SH-SY5Y (cell line): Measurements from ENCODE around the gene RNF44.

Experiments used
- GATA2 ChIP-seq: IDR thresholded peaks from 2 replicates; pipeline ENCODE4 v1.6.1; 2011; ENCODE audit warnings: mild to moderate bottlenecking, low read depth, low read length
- GATA3 ChIP-seq: IDR thresholded peaks from 2 replicates; pipeline ENCODE4 v1.6.1; 2011; ENCODE audit warnings: low read depth, mild to moderate bottlenecking, low read length, moderate library complexity

DNA sequence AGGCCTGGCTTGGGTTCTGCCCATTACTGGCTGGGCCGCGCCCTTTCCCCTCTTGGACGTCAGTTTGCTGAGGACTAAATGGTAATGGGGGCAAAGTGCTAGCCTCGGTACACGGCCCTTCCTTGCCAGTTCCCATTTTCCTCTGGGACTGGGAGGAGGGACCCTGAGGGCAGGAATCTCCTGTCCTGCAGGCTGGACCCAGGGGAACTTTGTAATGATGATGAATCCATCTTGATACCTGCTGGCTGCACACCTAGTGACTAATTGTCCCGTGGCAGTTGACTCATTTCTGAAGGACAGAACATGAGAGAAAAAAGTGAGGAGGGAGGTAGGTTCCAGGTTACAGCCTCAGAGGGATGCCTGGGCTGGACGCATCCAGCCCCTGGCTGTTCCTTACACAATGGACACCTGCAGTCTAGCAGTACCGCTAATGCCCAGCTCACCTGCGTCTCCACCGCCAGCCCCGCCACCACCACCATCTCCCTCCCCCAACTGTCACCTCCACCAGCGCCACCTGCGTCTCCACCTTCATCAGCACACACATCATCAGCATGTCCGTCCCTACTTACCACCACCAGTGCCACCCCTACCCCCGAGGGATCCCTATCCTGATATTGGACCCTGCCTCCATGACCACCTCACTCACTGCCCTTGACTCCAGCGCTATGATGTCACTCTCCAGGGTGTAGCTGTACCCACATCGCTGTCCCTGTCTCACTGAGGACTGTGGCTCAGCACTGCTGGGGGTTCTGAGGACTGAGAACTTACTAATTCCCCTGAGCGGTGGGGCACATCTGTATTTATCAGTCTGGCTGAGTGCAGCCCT is 16.3 kb upstream of the RNF44 start:
- TF ChIP-seq GATA2 (no peak), GATA3 (no peak)
